Pancreas (tissue), 10 donors: Measurements from ENCODE around the gene SLC27A5. TPM values are rescaled to one million over a fixed set of nuclear protein-coding genes. Genes with fewer than 3 reads are reported as not detected.
"Not testable (repeated sequence)": the region's sequence is repeated elsewhere in the genome, so short reads cannot be mapped to it uniquely, and the experiment has no call there.

Source experiments
- ATAC-seq, 4 donors: fragments of 200-7000 bp; cut with Tn5 transposase; one replicate each; pipeline versions ENCODE4 v1.8.0 to v1.9.1; 2020; ENCODE audit warnings: mild to moderate bottlenecking in 4 of 4, moderate library complexity in 4 of 4
- DNase-seq, 6 donors: peaks; one replicate each; pipeline ENCODE4 v3.0.0-alpha.2; 2020
- FAIRE-seq: peaks from 2 replicates; lab custom pipeline; 2012; peaks lifted over from hg19 to GRCh38; lab: Jason Lieb, UNC
- H3K27ac ChIP-seq, 4 donors: fragments of 200-600 bp; sonication (generic); 1 replicate in 3 of 4; 2 replicates in 1 of 4; pipeline versions ENCODE4 v1.5.0 to v1.8.0; 2020
- H3K27me3 ChIP-seq, 4 donors: fragments of 200-600 bp; one replicate each; pipeline ENCODE4 v1.8.0; 2021
- H3K36me3 ChIP-seq, 3 donors: fragments of 200-600 bp; sonication (generic) in 1 of 3; one replicate each; pipeline versions ENCODE4 v1.5.0 to v1.8.0; 2020 to 2021
- H3K4me1 ChIP-seq, 3 donors: fragments of 200-600 bp; one replicate each; pipeline ENCODE4 v1.8.0; 2021
- H3K4me3 ChIP-seq, 4 donors: fragments of 200-600 bp; sonication (generic) in 2 of 4; one replicate each; pipeline versions ENCODE4 v1.5.0 to v1.8.0; 2020 to 2021
- H3K9me3 ChIP-seq, 4 donors: fragments of 200-600 bp; one replicate each; pipeline ENCODE4 v1.8.0; 2021
- WGBS, 2 donors: extraction: QIAGEN DNeasy Blood & Tissue Kit; methylation state at CpG; one replicate each; pipeline ENCODE4 v1.1.7; 2013; 5-methylcytosine and 5-hydroxymethylcytosine counted together
- intact Hi-C, 3 donors: fragments of 100-400 bp; cut with DNase I; formaldehyde crosslinking; loops; one replicate each; pipeline versions ENCODE4 v1.11.1 to v1.14.2; 2022
- polyA plus RNA-seq, 2 donors: library from polyadenylated mRNA; stranded (reverse); fragments of 200-250 nt; gene quantifications; one replicate each; pipeline ENCODE4 v1.2.3, GENCODE V29; 2013
- total RNA-seq, 6 donors: library from RNA; stranded (reverse); fragmentation: NEBNext Ultra II Directional in 4 of 6; extraction: Animal tissue kit (Norgen Biotek cat#: 25700) in 4 of 6; gene quantifications; one replicate each; pipeline versions ENCODE4 v1.2.1 to v1.2.4, GENCODE V29; 2021 to 2023
- TF ChIP-seq, protein P1 (sequence below), 4 donors: fragments of 200-600 bp; sonication (generic) in 3 of 4; IDR thresholded peaks; one replicate each; pipeline versions ENCODE4 v1.5.0 to v1.8.0; 2021; ENCODE audit warnings: antibody characterized with exemption in 4 of 4
- donor health status: healthy with polysubstance abuse.
- donor health status: DM: no; HTN: no; CAD: no; lungs with moderate emphysema.
- donor health status: DM: no; HTN: no; CAD: no.
- donor health status: control.
- donor health status: control.
- donor health status: Bipolar disorder and iron deficiency.
- donor health status: DM: yes; HTN: yes; CAD: no.
- donor health status: DM: no; HTN: no; CAD: no.
- donor health status: DM: no; HTN: no; CAD: no.
- donor health status: DM: yes; HTN: yes; CAD: no.

SLC27A5 gene
- total and polyA plus RNA-seq, 8 donors = 3.0 to 15.6 (median 6.1) TPM

DNA sequence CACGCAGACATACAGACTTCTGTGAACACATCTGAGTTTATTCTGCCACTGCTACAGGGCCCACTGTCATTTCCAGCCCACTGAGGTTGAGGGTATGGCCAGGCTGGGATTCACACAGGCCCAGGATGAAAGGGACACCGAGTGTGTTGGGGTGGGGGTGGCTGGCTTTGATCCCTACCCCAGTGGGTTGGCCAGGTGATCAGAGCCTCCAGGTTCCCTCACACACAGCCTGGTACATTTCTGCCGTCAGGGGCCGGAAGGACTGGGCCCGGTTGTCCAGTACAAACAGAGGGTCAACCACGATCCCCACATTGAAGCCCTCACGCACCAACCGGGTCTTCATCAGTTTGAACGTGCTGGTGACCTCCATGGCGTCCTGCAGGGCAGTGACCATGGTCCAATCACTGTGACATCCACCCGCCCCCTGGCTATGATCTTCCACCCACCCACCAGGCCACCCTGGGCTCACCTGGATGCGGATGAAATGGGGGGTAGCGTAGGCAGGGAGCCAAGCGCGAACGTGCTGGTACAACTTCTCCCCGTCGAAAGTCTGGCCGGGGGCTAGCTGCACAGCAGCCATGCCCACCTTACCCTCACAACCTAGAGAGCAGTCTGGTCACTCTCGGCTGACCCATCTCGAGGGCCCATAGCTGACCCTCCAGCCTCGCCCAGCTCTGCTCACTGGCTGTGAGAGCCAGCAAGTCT, 13.3 kb downstream of the SLC27A5 start:
- ATAC-seq (peak in 2 of 4 donors; percentile 1 to 3), DNase-seq (peak in 5 of 6 donors; percentile 41 to 84 (median 64)), FAIRE-seq (no peak)
- TF ChIP-seq, protein P1, sequence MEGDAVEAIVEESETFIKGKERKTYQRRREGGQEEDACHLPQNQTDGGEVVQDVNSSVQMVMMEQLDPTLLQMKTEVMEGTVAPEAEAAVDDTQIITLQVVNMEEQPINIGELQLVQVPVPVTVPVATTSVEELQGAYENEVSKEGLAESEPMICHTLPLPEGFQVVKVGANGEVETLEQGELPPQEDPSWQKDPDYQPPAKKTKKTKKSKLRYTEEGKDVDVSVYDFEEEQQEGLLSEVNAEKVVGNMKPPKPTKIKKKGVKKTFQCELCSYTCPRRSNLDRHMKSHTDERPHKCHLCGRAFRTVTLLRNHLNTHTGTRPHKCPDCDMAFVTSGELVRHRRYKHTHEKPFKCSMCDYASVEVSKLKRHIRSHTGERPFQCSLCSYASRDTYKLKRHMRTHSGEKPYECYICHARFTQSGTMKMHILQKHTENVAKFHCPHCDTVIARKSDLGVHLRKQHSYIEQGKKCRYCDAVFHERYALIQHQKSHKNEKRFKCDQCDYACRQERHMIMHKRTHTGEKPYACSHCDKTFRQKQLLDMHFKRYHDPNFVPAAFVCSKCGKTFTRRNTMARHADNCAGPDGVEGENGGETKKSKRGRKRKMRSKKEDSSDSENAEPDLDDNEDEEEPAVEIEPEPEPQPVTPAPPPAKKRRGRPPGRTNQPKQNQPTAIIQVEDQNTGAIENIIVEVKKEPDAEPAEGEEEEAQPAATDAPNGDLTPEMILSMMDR (IDR thresholded peaks at IDR 0.05) = no peak
- H3K27ac ChIP-seq = no peak overlapping the region
- no peaks in the 10 kb centered on the region for H3K27me3 ChIP-seq
- H3K9me3 ChIP-seq = no peaks in the 10 kb centered on the region
- H3K4me1 ChIP-seq = peaks cover 0 to 8% (median 6%) of the 10 kb centered on the region in 3 donors
- intact Hi-C loops = no loop called here
- no peaks in the 10 kb centered on the region for H3K36me3 ChIP-seq
- WGBS, 2 donors = 58% methylated on average over 22 of the region's 22 CpGs
- peak overlapping the region; percentile 18 to 67 (median 57) for H3K4me3 ChIP-seq

DNA sequence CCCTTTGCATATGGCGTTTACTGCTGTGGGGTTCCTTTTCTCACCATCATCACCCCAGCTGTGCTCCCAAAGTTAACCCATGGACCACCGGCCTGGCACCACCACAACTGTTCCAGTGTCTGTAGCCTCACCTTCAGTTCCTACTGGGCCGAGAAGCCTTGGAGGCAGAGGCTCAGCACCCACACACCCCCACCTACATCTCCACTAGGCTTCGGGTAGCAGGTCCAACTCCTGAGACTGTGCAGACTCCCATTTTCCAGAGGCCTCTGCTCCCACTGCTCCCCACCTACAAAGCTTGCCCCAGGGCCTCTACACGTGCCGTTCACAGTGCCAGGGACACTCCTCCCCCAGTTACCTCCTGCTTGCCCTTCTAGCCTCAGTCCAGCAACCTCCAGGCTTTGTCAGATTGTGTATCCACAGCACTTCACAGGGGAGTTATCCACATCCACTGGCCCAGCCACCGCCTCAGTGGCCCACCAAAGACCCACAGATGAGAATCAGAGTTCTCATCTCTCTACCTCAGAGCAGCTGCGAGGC, 14.1 kb downstream of the SLC27A5 start:
- Histone ChIP-seq H3K27ac (no peak overlapping the region), H3K4me3 (no peak overlapping the region), H3K27me3 (no peaks in the 10 kb centered on the region), H3K9me3 (no peaks in the 10 kb centered on the region), H3K36me3 (no peaks in the 10 kb centered on the region), H3K4me1 (peaks cover 0 to 8% (median 6%) of the 10 kb centered on the region in 3 donors)
- FAIRE-seq = no peak
- ATAC-seq = no peak
- TF ChIP-seq, protein P1 (IDR thresholded peaks at IDR 0.05) = no peak
- WGBS, 2 donors = 86 to 88% methylated on average over 8 of the region's 8 CpGs
- peak in 1 of 6 donors; percentile 47 for DNase-seq
- intact Hi-C loops = no loop called here

DNA sequence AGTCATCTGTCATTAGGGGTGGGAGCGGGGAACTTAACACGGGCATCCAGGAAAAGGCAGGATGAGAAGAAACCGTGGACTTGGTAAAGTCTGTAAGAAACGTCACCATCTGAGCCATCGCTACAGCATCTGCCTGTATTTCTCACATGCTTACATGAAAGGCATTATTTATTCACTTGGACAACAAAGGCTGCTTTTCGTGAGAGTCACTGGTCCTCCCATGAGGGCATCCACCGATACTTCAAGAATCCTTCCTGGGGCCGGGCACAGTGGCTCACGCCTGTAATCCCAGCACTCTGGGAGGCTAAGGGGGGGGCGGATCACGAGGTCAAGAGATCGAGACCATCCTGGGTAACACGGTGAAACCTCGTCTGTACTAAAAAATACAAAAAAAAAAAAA, 19.5 kb downstream of the SLC27A5 start:
- intact Hi-C loops = no loop called here
- Histone ChIP-seq H3K4me1 (no peaks in the 10 kb centered on the region), H3K27ac (no peak overlapping the region), H3K4me3 (no peak overlapping the region), H3K36me3 (no peaks in the 10 kb centered on the region), H3K27me3 (no peaks in the 10 kb centered on the region), H3K9me3 (no peaks in the 10 kb centered on the region)
- DNase-seq (no peak), ATAC-seq (no peak), FAIRE-seq (no peak)
- TF ChIP-seq, protein P1 (IDR thresholded peaks at IDR 0.05) = no peak
- 89 to 90% methylated on average over 14 of the region's 14 CpGs for WGBS, 2 donors

DNA sequence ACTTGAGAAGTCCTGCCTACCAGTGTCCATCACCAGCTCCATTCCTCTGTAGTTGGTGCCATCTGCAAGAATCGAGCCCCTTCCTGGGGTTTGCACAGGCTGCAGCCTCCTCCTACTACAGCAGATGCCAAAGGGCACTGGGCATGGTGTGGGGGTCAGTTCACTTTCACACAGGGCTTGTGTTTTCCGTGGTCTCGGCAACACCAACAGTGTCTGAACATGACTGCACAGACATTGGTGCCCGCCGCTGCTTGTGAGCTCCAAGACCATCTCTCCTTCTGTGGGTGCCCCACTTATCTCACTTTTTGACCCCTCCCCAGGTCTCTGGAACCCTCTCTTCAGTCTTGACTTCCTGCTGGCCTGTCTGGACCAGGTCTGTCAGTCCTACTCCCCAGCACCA, 20.4 kb downstream of the SLC27A5 start:
- ATAC-seq (no peak), DNase-seq (no peak), FAIRE-seq (no peak)
- WGBS, 2 donors = 80 to 84% methylated on average over 5 of the region's 5 CpGs
- no peak overlapping the region for H3K27ac ChIP-seq
- no peaks in the 10 kb centered on the region for H3K27me3 ChIP-seq
- H3K4me3 ChIP-seq = no peak overlapping the region
- H3K9me3 ChIP-seq = no peaks in the 10 kb centered on the region
- TF ChIP-seq, protein P1 (IDR thresholded peaks at IDR 0.05) = no peak
- H3K4me1 ChIP-seq = no peaks in the 10 kb centered on the region
- H3K36me3 ChIP-seq = no peaks in the 10 kb centered on the region
- intact Hi-C loops = no loop called here

DNA sequence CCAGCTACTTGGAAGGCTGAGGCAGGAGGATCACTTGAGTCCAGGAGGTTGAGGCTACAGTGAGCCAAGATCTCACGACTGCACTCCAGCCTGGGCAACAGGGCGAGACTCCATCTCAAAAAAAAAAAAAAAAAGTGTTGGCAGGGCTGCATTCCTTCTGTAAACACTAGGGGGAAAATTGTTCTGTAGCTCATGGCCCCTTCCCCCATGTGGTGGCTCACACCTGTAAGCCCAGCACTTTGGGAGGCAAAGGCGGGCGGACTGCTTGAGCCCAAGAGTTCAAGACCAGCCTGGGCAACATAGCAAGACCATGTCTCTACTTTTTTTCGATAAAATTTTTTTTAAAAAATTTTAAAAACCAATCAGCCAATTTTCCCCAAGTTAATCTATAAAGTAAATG, 27.4 kb downstream of the SLC27A5 start:
- peaks cover 0 to 11% (median 0%) of the 10 kb centered on the region in 3 donors for H3K36me3 ChIP-seq
- DNase-seq, H3K4me1 ChIP-seq, H3K27ac ChIP-seq, H3K4me3 ChIP-seq, H3K27me3 ChIP-seq, H3K9me3 ChIP-seq, ATAC-seq, FAIRE-seq, intact Hi-C loops: not testable (repeated sequence)
- 92 to 96% methylated on average over 5 of the region's 5 CpGs for WGBS, 2 donors
